ENCODE data around the gene ANKMY1.

ANKMY1 gene

DNA sequence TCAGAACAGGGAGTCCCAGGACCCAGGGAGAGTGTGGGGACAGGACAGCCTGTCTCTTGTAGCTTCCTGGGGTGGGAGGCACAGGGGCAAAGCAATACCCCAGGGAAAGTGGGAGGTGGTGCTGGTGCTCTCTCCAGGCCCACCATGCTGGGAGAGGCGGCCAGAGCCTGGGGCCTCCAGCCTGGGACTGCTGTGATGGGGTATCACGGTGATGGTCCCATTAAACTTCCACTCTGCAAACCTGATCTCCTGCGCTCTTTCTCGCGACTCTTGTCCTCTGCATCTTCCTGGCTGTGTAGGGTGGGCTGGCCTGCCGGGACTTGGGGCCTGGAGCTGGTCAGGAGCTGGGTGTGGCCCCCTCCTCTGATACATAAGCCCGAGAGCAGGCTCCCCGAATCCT, 20.7 kb upstream of the ANKMY1 start:
- no peak for DNase-seq

DNA sequence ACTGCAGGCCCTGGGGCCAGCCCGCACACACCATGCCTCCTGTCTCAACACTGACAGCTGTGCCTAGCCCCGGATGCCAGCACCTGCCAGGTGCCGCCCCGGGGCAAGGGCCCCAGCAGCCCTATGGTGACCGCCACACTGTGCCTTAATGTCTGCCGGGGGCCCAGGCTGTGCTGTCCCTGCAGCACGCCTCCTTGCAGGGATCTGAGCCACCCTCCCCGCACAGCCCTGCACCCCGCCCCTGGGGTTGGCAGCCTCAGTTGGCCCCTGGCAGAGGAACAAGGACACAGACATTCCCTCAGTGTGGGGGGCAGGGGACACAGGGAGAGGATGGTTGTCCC, 20.3 kb upstream of the ANKMY1 start:
- DNase-seq, result no peak

DNA sequence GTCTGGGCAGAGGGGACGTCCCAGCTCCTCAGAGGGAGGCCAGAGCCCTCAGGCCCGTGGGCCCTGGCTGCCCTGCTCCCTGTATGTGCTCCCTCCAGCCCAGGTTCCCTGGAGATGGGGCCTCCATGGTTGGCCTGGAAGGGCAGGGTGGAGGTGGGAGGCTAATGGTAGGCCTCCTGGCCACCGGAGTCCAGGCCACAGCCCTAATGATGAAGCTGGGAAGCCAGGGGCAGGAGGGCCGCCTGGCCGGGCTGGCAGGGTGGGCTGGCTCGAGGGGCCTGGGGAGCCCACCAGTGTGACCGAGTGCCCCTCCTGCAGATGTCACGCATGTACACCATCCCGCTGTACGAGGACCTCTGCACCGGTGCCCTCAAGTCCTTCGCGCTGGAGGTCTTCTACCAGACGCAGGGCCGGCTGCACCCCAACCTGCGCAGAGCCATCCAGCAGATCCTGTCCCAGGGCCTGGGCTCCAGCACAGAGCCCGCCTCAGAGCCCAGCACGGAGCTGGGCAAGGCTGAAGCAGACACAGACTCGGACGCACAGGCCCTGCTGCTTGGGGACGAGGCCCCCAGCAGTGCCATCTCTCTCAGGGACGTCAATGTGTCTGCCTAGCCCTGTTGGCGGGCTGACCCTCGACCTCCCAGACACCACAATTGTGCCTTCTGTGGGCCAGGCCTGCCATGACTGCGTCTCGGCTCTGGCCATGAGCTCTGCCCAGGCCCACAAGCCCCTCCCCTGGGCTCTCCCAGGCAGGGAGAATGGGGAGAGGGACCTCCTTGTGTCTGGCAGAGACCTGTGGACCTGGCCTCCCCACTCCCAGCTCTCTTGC, 19.7 kb upstream of the ANKMY1 start:
- no peak for DNase-seq

DNA sequence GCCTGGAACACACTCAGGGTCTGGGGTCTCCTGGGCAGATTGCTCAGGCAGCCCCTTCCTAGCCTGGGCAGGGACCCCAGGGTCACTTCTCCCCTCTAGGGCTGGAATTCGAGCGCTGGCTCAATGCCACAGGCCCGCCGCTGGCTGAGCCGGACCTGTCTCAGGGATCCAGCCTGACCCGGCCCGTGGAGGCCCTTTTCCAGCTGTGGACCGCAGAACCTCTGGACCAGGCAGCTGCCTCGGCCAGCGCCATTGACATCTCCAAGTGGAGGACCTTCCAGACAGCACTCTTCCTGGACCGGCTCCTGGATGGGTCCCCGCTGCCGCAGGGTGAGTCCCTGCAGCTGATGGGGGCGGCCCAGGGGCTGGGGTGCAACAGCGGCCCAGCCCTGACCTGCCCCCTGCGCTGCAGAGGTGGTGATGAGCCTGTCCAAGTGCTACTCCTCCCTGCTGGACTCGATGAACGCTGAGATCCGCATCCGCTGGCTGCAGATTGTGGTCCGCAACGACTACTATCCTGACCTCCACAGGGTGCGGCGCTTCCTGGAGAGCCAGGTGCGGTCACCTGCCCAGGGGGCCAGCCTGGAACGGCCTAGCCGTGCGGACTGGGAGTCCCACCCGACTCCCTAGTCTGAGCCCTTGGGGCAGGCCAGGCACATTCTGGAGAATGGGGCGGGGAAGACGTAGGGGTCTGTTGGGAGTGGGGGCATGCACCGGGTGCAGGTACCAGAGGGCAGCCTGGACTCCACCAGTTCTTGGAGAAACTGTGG, 18.8 kb upstream of the ANKMY1 start:
- DNase-seq, result no peak

DNA sequence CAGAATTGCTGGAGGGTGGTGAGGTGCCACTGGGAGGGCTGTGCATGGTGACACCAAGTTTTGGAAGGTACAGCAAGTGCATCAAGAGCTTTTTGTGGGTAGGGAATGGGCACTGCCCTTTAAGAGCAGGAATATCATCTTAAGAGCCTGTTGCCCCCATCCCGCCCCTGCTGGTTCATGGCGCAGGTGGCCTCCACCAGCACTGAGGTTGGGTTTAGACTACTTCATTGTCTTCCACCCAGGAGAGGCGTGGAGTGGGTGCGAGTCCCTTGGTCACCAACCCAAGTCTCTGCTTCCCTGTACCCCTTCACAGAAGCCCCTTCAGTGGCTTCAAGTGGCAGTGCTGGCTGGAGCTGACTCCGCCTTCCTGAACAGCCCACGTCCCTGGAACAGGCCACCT, 18.2 kb upstream of the ANKMY1 start:
- no peak for DNase-seq

DNA sequence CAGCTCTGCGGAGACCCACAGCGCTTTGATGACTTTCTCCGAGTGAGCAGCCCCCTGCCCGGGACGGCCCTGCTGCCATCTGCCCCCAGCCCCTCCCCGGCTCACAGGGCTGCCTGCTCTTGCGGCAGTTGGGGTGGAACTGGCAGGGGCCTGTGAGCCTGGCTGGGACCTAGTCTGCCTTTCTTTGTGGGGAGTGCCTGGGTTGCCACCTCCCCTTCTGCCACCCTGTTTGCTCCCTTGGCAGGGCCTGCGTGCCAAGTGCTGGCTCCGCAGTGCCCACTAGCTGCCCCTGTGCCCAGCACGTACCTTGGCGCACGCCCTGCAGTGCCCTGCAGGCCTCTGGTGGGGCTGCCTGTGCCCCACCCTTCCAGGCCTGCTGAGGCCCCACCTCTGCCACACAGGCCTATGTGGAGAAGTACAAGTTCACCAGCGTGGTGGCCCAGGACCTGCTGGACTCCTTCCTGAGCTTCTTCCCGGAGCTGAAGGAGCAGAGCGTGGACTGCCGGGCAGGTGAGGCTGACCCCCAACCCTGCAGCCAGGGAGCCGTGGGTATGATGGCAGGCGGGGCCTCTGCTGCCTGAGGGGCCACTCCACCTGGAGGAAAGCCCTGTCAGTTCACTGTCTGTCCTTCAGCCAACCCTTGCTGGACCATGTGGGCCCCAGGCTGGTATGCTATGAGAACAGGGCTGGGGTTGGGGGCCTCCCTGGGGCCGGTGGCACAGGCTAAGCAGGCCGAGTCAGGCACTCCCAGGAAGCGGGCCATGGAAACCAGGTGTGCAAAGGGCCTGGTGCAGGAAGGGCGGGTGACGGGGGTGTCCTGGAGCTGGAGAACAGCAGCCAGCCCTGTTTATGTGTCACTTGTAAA, 17.5 kb upstream of the ANKMY1 start:
- DNase-seq, result no peak

DNA sequence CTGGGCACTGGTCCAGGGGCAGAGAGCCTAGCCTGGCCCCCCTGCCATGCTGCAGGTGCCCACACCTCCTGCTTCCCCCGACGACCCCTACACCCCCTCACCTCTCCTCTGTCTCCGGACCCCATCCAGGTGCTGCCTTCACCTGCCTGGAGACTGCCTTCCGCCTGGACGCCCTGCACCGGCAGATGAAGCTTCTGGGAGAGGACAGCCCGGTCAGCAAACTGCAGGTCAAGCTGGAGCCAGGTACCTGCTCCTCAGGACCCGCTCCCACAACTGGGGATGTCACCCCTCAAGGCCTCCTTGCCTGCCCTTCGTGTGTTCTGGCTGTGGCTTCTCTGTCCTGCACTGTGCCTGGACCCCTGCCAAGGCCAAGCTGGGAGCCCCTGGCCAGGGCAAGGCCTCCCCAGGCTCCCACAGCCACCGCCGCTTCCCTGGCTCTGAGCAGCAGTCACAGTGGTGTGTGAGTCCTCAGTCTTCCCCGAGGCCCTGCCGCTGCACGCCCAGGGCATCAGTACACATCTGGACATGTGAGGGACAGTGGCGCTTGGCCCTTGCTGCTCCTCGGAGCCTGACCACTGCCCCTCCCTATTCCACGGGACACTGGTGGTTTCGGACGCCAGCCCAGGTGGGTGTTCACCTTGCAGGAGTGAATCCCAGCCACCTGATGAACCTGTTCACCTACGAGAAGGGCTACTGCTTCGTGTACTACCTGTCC, 16.8 kb upstream of the ANKMY1 start:
- DNase-seq, result no peak

DNA sequence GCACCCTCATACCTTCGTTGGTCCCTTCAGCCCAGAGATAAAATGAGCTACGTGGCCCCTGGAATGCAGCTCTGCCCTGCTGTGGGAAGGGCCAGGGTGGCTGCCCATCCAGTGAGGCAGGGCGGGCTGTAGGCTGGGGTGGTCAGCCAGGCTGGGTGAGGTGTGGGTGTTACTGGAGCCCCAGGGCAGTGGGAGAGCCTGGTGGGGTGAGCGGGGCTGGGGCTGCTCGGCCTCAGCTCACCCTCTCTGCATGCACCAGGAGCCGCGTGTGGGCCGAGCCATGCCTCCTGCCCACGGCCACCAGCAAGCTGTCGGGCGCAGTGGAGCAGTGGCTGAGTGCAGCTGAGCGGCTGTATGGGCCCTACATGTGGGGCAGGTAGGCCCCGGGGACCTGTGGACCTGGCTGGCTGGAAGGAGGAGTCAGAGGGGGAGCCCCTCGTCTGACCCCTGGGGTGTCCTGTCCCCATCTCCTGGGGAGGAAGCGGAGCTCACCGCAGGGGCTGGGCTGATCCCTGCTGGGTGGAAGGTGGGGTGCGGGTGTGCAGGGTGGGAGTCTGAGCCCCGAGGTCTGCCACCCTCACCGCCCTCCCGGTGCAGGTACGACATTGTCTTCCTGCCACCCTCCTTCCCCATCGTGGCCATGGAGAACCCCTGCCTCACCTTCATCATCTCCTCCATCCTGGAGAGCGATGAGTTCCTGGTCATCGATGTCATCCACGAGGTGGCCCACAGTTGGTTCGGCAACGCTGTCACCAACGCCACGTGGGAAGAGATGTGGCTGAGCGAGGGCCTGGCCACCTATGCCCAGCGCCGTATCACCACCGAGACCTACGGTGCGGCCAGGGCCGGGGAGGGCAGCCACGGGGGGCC, 16.0 kb upstream of the ANKMY1 start:
- DNase-seq, result no peak

DNA sequence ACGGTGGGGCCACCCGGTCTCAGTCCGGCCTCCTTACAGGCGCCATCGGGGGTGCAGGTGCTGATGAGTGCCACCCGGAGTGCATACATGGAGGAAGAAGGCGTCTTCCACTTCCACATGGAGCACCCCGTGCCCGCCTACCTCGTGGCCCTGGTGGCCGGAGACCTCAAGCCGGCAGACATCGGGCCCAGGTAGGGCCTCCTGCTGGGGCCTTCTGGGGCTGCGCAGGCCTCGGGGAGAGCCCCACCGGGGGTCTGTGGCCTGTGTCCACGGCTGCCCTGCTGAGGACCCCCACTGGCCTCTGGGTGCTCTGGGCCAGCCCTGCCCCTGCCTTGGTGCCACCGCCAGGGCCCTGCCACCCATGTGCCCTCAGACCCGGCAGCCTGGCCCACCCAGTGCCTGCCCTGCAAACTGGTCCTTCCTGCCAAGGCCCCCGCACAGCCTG, 15.3 kb upstream of the ANKMY1 start:
- DNase-seq, result no peak

DNA sequence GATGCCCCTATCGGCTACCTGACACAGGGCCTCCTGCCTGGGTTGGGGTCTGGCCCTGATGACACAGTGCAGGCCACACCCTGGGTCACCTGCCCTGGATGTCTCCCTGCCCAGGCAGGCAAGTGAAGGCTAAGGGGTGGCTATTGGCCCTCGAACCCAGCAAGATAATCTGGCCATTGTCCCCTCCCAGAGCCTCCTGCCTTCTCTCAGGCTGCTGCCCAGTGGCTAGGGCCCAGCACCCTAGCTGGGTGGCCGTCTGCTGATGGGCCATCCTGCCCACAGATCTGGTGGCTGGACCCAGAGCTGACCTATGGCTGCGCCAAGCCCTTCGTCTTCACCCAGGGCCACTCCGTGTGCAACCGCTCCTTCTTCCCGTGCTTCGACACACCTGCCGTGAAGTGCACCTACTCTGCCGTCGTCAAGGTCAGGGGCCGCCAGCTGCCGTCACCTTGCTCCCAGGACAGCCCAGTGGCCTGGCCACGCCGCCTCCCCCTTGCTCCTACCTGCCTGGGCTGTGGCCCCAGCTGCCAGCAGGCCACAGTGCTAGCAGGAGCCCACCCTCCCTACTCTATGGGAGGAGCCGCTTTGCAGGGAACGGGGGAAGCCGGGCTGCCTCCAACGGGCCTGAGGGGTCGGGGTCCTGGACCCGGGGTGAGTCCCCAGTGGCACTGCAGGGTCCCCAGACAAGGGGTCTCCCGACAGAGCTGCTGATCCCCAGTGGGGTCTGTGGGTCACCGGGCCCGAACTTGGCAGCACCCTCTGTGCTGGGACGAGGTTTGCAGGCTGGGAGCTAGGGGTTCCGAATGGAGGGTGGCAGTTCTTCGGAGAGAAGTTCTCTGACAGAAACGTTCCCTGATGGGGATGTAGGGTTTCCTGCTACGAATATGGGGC, 14.6 kb upstream of the ANKMY1 start:
- no peak for DNase-seq

DNA sequence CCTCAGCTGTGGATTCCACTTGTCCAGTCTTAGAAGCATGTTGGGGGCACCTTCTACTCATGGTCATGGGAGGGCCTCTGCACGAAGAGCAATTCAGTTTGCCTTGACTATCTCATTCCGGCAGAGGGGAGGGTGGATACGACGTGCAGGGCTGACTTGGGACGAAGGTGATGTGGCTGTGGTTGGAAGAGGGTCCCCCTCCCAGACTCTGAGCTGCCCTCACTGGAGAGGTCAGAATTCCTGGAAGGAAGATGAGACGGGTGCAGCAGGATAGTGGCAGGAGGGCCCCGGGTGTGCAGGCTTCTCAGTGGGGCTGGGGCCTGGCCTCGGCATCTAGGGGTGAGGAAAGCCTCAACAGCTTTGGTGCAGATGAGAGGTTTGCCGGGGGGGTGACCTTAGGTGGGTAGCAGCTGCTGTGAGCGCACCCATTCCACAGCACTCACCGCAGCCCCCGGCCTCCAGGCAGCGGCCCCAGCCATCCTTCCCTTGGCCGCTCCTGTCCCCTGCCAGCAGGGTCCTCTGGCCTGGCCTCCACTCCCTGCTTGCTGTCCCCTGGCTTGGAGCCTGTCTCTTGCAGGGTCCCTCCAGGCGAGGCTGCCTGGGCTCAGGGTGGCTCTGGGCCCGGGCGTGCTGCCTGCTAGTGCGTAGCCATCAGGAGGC, 13.7 kb upstream of the ANKMY1 start:
- DNase-seq, result no peak

DNA sequence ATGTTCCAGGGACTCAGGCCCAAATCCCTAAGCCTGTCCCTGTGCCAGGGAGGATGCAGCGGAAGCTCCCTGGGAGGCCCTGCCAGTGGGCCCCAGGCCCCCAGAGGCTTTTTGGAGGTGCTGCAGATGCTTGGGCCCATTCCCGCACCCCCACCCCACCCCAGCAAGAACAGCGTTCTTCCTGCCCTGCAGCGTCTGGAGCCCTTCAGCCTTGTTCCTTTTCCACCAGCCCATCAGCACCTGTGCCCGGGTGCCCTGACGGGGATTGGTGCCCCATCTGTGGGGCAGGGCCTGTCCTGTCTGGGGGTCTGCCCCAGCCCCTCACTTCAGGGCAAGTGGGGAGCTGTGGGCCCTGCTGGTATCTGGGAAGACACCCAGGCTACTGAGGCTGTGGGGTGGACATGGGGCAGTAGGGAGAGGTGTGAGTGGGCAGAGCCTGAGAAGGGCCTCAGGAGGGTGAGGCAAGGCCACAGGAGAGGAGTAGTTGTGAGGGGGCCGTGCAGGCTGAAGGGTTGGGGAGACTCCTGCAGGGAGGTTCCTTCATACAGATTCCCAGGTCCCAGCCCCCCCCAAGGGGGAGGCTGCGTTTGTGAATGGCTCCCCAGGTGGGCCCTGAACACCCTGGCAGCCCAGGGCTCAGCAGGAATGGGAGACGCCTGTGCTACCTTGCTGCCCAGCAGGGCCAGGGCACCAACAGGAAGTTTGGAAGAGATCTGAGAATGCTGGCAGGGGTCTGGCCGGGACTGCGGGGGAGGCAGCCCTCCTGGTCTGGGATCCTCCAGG, 12.9 kb upstream of the ANKMY1 start:
- DNase-seq, result no peak

DNA sequence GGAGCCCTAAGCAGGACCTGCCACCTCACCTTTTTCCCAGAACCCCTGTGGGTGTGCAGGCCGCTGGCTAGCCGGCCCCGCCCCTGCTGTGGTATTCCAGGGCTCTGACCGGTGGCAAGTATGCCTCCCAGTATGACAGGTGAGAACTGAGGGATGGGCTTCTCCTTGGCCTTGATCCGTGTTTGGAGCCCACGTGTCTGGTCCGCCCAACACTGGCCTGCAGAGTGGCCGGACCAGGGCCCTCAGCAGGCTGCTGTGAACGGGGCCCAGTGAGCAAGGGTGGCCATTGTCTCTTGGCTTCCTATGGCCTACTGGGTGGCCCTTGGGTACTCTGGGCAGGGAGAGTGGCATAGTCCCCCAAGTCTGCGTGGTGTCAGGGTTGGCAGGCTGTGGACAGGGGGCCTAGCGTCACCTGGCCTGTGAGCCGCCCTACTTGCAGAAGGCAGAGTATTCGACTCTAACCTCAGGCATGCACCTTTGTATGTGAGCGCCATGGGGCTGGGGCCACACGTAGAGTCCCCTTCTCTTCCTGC, 12.3 kb upstream of the ANKMY1 start:
- DNase-seq, result no peak

DNA sequence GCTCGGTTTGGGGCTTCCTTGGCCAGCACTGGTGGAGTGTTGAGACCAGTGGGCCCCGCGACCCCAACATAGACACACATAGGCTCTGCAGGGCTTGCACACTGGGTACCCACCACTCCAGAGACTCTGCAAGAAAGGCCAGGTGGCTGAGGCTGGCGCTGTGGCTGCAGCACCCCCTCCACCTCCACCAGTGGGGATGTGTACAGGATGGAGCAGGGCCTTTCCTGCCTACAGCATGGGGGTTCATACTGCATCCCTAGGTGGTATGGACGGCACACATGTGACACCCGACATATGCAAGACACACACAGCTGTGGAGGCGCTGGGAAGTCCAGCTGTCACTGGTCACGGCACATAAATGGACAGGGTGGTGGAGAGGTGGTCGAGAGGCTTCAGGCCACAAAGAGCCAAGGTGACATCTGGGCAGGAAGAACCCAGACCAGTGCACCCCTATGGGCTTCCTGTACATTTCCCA, 11.8 kb upstream of the ANKMY1 start:
- DNase-seq, result peak; percentile 29

DNA sequence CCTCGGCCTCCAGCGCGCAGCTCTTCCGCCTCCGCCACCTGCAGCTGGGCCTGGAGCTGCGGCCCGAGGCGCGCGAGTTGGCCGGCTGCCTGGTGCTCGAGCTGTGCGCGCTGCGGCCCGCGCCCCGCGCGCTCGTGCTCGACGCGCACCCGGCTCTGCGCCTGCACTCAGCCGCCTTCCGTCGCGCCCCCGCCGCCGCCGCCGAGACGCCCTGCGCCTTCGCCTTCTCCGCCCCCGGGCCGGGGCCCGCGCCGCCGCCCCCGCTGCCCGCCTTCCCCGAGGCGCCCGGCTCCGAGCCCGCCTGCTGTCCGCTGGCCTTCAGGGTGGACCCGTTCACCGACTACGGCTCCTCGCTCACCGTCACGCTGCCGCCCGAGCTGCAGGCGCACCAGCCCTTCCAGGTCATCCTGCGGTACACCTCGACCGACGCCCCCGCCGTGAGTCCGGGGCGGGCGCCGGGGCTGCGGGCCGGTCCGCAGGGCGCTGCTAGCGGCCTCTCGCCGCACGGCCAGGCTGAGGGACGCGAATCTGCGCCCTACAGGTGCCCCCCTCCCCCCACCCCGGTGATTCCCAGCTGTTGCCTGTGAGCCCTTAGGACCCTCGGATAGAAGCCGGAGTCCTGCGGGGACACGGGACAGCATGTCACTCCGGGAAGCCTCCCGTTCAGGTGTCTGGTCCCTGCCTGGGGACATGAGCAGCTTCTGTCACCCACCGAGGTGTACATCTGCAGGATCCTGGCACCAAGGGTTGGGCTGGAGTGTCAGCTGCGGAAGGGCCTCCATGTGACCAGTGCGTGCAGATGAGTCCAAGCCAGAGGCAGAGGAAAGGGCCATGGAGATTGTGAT, 11.1 kb upstream of the ANKMY1 start:
- DNase-seq, result peak; percentile 76

DNA sequence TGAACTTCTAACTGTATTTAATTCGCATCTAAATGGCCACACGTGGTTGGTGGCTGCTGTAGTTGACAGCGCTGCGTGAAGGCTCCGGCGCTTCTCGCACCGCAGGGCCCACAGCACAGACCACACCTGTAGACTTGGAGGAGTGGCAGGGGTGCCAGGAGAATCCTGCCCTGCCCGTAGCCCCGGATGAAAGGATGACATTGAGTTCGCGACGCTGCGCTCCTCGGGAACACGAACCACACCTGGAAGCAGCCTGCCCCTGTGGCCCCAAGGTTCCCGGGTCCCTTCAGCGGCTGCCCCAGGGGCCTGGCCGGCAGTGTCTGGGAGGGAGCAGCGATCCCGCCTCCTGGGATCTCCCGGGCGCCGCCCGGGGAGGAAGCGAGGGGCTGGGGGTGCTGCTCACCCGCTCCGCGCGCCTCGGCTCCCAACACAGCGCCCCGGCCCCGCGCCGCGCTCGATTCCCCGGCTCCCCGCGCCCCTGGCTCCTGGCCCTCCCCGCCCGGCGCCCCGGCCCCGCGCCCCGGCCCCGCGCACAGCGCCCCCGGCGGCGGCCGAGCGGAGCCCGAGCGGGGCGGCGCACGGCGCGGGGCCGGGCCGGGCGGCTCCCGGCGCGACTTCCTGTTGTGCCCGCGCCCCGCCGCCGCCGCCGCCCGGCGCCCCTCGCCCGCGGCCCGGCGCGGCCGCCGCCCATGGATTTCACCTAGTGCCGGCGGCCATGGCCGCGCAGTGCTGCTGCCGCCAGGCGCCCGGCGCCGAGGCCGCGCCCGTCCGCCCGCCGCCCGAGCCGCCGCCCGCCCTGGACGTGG, 10.3 kb upstream of the ANKMY1 start, which contains the start of gene RNPEPL1:
TSS of gene RNPEPL1 (plus strand) at position 613 of the 806 bp plus-strand sequence. CDS start at position 716, 103 bp downstream.
- DNase-seq, result peak; percentile 72

Measured in CD4-positive, alpha-beta T cell treated with Interleukin-17A for 4 hours (primary cell).